ENCODE data around the gene QDPR. TPM values are rescaled to one million over a fixed set of nuclear protein-coding genes. Genes with fewer than 3 reads are reported as not detected.

The QDPR gene
- polyA plus RNA-seq, 1 experiment, result 23.7 TPM

GRCh38 chr4:17531538-17532285 lies 19.8 kb upstream of the QDPR start:
- ChIA-PET POLR2A (no interaction called here), CTCF (interaction anchor here (0.6 to 1.6 kb wide), 2 partner anchors 17 to 648 kb away, joined by 3 to 4 read pairs; no protein-coding TSS in a partner anchor)
- no peak for DNase-seq (ENCODE audit: low read depth)
- H3K4me3 ChIP-seq (ENCODE audit: low read depth, low read length), result no peak overlapping the region
- H3K36me3 ChIP-seq (ENCODE audit: control insufficient read depth, insufficient read depth, low read length), result no peaks in the 10 kb centered on the region
- peaks cover under 1% of the 10 kb centered on the region; the same call in 1 of the 2 replicates for H3K27me3 ChIP-seq (ENCODE audit: control insufficient read depth, insufficient read depth, low read length)
- TF ChIP-seq, protein P1, sequence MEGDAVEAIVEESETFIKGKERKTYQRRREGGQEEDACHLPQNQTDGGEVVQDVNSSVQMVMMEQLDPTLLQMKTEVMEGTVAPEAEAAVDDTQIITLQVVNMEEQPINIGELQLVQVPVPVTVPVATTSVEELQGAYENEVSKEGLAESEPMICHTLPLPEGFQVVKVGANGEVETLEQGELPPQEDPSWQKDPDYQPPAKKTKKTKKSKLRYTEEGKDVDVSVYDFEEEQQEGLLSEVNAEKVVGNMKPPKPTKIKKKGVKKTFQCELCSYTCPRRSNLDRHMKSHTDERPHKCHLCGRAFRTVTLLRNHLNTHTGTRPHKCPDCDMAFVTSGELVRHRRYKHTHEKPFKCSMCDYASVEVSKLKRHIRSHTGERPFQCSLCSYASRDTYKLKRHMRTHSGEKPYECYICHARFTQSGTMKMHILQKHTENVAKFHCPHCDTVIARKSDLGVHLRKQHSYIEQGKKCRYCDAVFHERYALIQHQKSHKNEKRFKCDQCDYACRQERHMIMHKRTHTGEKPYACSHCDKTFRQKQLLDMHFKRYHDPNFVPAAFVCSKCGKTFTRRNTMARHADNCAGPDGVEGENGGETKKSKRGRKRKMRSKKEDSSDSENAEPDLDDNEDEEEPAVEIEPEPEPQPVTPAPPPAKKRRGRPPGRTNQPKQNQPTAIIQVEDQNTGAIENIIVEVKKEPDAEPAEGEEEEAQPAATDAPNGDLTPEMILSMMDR (IDR thresholded peaks at IDR 0.05; ENCODE audit: insufficient read depth, low read depth, low read length), result no peak

- TF ChIP-seq, protein P1 (IDR thresholded peaks at IDR 0.05; ENCODE audit: insufficient read depth, low read depth, low read length), result no peak
- ChIA-PET CTCF (interaction anchor here (0.6 kb wide), 1 partner anchor 17 kb away, joined by 6 read pairs; no protein-coding TSS in a partner anchor), POLR2A (no interaction called here)
- peaks cover 1% of the 10 kb centered on the region; the same call in 1 of the 2 replicates for H3K27me3 ChIP-seq (ENCODE audit: control insufficient read depth, insufficient read depth, low read length)
- no peaks in the 10 kb centered on the region for H3K36me3 ChIP-seq (ENCODE audit: control insufficient read depth, insufficient read depth, low read length)
- no peak overlapping the region for H3K4me3 ChIP-seq (ENCODE audit: low read depth, low read length)
- DNase-seq (ENCODE audit: low read depth), result no peak
Measured at GRCh38 chr4:17528551-17529165, 16.8 kb upstream of the QDPR start.

GRCh38 chr4:17526695-17527477 lies 15.0 kb upstream of the QDPR start:
- DNase-seq (ENCODE audit: low read depth), result no peak
- no peak overlapping the region for H3K4me3 ChIP-seq (ENCODE audit: low read depth, low read length)
- ChIA-PET POLR2A (no interaction called here), CTCF (no interaction called here)
- TF ChIP-seq, protein P1 (IDR thresholded peaks at IDR 0.05; ENCODE audit: insufficient read depth, low read depth, low read length), result no peak
- H3K36me3 ChIP-seq (ENCODE audit: control insufficient read depth, insufficient read depth, low read length), result no peaks in the 10 kb centered on the region
- peaks cover 3% of the 10 kb centered on the region; the same call in 1 of the 2 replicates for H3K27me3 ChIP-seq (ENCODE audit: control insufficient read depth, insufficient read depth, low read length)

- CTCF ChIA-PET, result interaction anchor here (0.6 to 1.1 kb wide), 3 partner anchors 15 to 151 kb away, joined by 3 read pairs; no protein-coding TSS in a partner anchor
- no peaks in the 10 kb centered on the region for H3K36me3 ChIP-seq (ENCODE audit: control insufficient read depth, insufficient read depth, low read length)
- H3K4me3 ChIP-seq (ENCODE audit: low read depth, low read length), result no peak overlapping the region
- POLR2A ChIA-PET, result no interaction called here
- DNase-seq (ENCODE audit: low read depth), result no peak
- H3K27me3 ChIP-seq (ENCODE audit: control insufficient read depth, insufficient read depth, low read length), result peaks cover 5% of the 10 kb centered on the region; the same call in 1 of the 2 replicates
- TF ChIP-seq, protein P1 (IDR thresholded peaks at IDR 0.05; ENCODE audit: insufficient read depth, low read depth, low read length), result no peak
Measured at GRCh38 chr4:17523662-17524061, 11.8 kb upstream of the QDPR start.

GRCh38 chr4:17521595-17521994 lies 9.7 kb upstream of the QDPR start:
- no peak for DNase-seq (ENCODE audit: low read depth)
- H3K36me3 ChIP-seq (ENCODE audit: control insufficient read depth, insufficient read depth, low read length), result no peaks in the 10 kb centered on the region
- TF ChIP-seq, protein P1 (IDR thresholded peaks at IDR 0.05; ENCODE audit: insufficient read depth, low read depth, low read length), result no peak
- POLR2A ChIA-PET, result no interaction called here
- peaks cover 11% of the 10 kb centered on the region; the same call in 1 of the 2 replicates for H3K27me3 ChIP-seq (ENCODE audit: control insufficient read depth, insufficient read depth, low read length)
- CTCF ChIA-PET, result interaction anchor here (0.7 kb wide), 1 partner anchor 18 kb away, joined by 3 read pairs; no protein-coding TSS in a partner anchor
- no peak overlapping the region for H3K4me3 ChIP-seq (ENCODE audit: low read depth, low read length)

Data from BJ (cell line).